ENCODE results near the gene REV1.

GRCh38 chr2:99451686-99452085, 38.1 kb downstream of the REV1 start:
- TF ChIP-seq CTCF (IDR thresholded peaks at IDR 0.05) = no peak
- TF ChIP-seq POLR2AphosphoS5 (IDR thresholded peaks at IDR 0.05) = no peak
- no peak for TF ChIP-seq POLR2A (IDR thresholded peaks at IDR 0.05)
